Neural progenitor cell (in vitro differentiated cells): ENCODE data around the gene RPS6KB2. TPM values are rescaled to one million over a fixed set of nuclear protein-coding genes. Genes with fewer than 3 reads are reported as not detected.

Experiments
- DNase-seq: peaks from one replicate; pipeline ENCODE4 v3.0.0-alpha.2; 2016; ENCODE audit warnings: low spot score
- H2AFZ ChIP-seq: fragments of 200-600 bp; sonication (generic); replicated peaks from 2 replicates; pipeline ENCODE4 v1.6.1; 2016; ENCODE audit warnings: antibody characterized with exemption
- H3F3A ChIP-seq: fragments of 200-600 bp; sonication (generic); 2 replicates; pipeline ENCODE4 v1.6.1; 2016; ENCODE audit warnings: antibody characterized with exemption, low read depth
- H3K27ac ChIP-seq: fragments of 200-600 bp; sonication (generic); 2 replicates; pipeline ENCODE4 v1.5.1; 2016; ENCODE audit warnings: mild to moderate bottlenecking
- H3K27me3 ChIP-seq: fragments of 200-600 bp; sonication (generic); 2 replicates; pipeline ENCODE4 v1.6.1; 2016; ENCODE audit warnings: mild to moderate bottlenecking, moderate library complexity
- H3K36me3 ChIP-seq: fragments of 200-600 bp; sonication (generic); 2 replicates; pipeline ENCODE4 v1.5.1; 2016
- H3K4me1 ChIP-seq: fragments of 200-600 bp; sonication (generic); 2 replicates; pipeline ENCODE4 v1.6.1; 2016; ENCODE audit warnings: mixed run types
- H3K4me2 ChIP-seq: fragments of 200-600 bp; sonication (generic); 2 replicates; pipeline ENCODE4 v1.6.1; 2016
- H3K4me3 ChIP-seq: fragments of 200-600 bp; sonication (generic); 2 replicates; pipeline ENCODE4 v1.5.1; 2016
- H3K79me2 ChIP-seq: fragments of 200-600 bp; sonication (generic); 2 replicates; pipeline ENCODE4 v1.6.1; 2016; ENCODE audit warnings: low read depth
- H3K9ac ChIP-seq: fragments of 200-600 bp; sonication (generic); 2 replicates; pipeline ENCODE4 v1.6.1; 2016
- H3K9me3 ChIP-seq: fragments of 200-600 bp; sonication (generic); 2 replicates; pipeline ENCODE4 v1.5.1; 2016; ENCODE audit warnings: low read depth
- H4K20me1 ChIP-seq: fragments of 200-600 bp; sonication (generic); 2 replicates; pipeline ENCODE4 v1.6.1; 2016; ENCODE audit warnings: low read depth
- H3K27ac Mint-ChIP-seq: 3 replicates; pipeline ENCODE4 v1.8.0; 2021; ENCODE audit warnings: mixed read lengths
- H3K27me3 Mint-ChIP-seq: 2 replicates; pipeline ENCODE4 v1.8.0; 2022; ENCODE audit warnings: low read depth, mild to moderate bottlenecking, inconsistent platforms, moderate library complexity, mixed read lengths; ENCODE audit not compliant: insufficient read depth
- H3K36me3 Mint-ChIP-seq: 3 replicates; pipeline ENCODE4 v1.8.0; 2021; ENCODE audit warnings: mixed read lengths
- H3K4me1 Mint-ChIP-seq: 3 replicates; pipeline ENCODE4 v1.8.0; 2021; ENCODE audit warnings: mixed read lengths
- H3K4me3 Mint-ChIP-seq: 3 replicates; pipeline ENCODE4 v1.8.0; 2021; ENCODE audit warnings: mild to moderate bottlenecking, moderate library complexity, mixed read lengths
- H3K9me3 Mint-ChIP-seq: 3 replicates; pipeline ENCODE4 v1.8.0; 2020; ENCODE audit warnings: mixed read lengths
- CTCF ChIP-seq: fragments of 200-600 bp; sonication (generic); IDR thresholded peaks from 2 replicates; pipeline ENCODE4 v1.5.1; 2017; ENCODE audit warnings: antibody characterized with exemption, mild to moderate bottlenecking
- EZH2 ChIP-seq: fragments of 200-600 bp; sonication (generic); IDR thresholded peaks from 2 replicates; pipeline ENCODE4 v1.6.1; 2017; ENCODE audit warnings: antibody characterized with exemption, mild to moderate bottlenecking, moderate library complexity
- EZH2phosphoT487 ChIP-seq: fragments of 200-600 bp; sonication (generic); IDR thresholded peaks from 2 replicates; pipeline ENCODE4 v1.6.1; 2017; ENCODE audit warnings: antibody characterized with exemption
- total RNA-seq: library from RNA; depleted of rRNA; stranded (reverse); fragments of >200 nt; gene quantifications from 2 replicates; pipeline ENCODE4 v1.2.3, GENCODE V29; 2015; ENCODE audit warnings: low replicate concordance

The RPS6KB2 gene
- total RNA-seq, 1 donor from 2014 or later: 23.7 TPM

GRCh38 chr11:67449116-67449844 is 21.0 kb downstream of the RPS6KB2 start:
- no peak overlapping the region for H3K9ac ChIP-seq
- H3K4me2 ChIP-seq: no peak overlapping the region
- Mint-ChIP-seq H3K27me3 (peaks cover 6% of the 10 kb centered on the region), H3K4me3 (no peak overlapping the region), H3K36me3 (no peaks in the 10 kb centered on the region), H3K4me1 (peaks cover 25% of the 10 kb centered on the region), H3K9me3 (no peaks in the 10 kb centered on the region), H3K27ac (peak overlapping the region; percentile 54)
- no peaks in the 10 kb centered on the region for H3K79me2 ChIP-seq
- no peak overlapping the region for H3K27ac ChIP-seq
- no peaks in the 10 kb centered on the region for H4K20me1 ChIP-seq
- H3K27me3 ChIP-seq: no peaks in the 10 kb centered on the region
- TF ChIP-seq EZH2phosphoT487 (no peak), EZH2 (no peak), CTCF (no peak)
- H3F3A ChIP-seq: peaks cover 3% of the 10 kb centered on the region
- DNase-seq: no peak
- no peak overlapping the region for H2AFZ ChIP-seq
- no peak overlapping the region for H3K4me3 ChIP-seq
- H3K9me3 ChIP-seq: no peaks in the 10 kb centered on the region
- no peaks in the 10 kb centered on the region for H3K4me1 ChIP-seq
- H3K36me3 ChIP-seq: no peaks in the 10 kb centered on the region

GRCh38 chr11:67450796-67451657 is 22.7 kb downstream of the RPS6KB2 start:
- H3K4me3 Mint-ChIP-seq: no peak overlapping the region
- H3K4me1 Mint-ChIP-seq: peaks cover 20% of the 10 kb centered on the region
- H3K4me3 ChIP-seq: no peak overlapping the region
- H3K27ac ChIP-seq: no peak overlapping the region
- no peaks in the 10 kb centered on the region for H3F3A ChIP-seq
- no peaks in the 10 kb centered on the region for H3K9me3 Mint-ChIP-seq
- H3K27me3 ChIP-seq: no peaks in the 10 kb centered on the region
- H3K27me3 Mint-ChIP-seq: peaks cover 6% of the 10 kb centered on the region
- no peaks in the 10 kb centered on the region for H3K4me1 ChIP-seq
- no peaks in the 10 kb centered on the region for H3K9me3 ChIP-seq
- no peak overlapping the region for H3K4me2 ChIP-seq
- peak overlapping the region; percentile 96 for H3K27ac Mint-ChIP-seq
- H3K9ac ChIP-seq: no peak overlapping the region
- no peak for TF ChIP-seq CTCF
- no peak for TF ChIP-seq EZH2phosphoT487
- no peak for TF ChIP-seq EZH2
- no peak overlapping the region for H2AFZ ChIP-seq
- no peaks in the 10 kb centered on the region for H3K79me2 ChIP-seq
- H4K20me1 ChIP-seq: no peaks in the 10 kb centered on the region
- H3K36me3 Mint-ChIP-seq: no peaks in the 10 kb centered on the region
- H3K36me3 ChIP-seq: no peaks in the 10 kb centered on the region
- peak; percentile 35 for DNase-seq

- no peaks in the 10 kb centered on the region for H3K36me3 ChIP-seq
- H3F3A ChIP-seq: no peaks in the 10 kb centered on the region
- no peaks in the 10 kb centered on the region for H3K9me3 ChIP-seq
- Mint-ChIP-seq H3K36me3 (no peaks in the 10 kb centered on the region), H3K27me3 (peaks cover 6% of the 10 kb centered on the region), H3K9me3 (no peaks in the 10 kb centered on the region), H3K4me3 (no peak overlapping the region), H3K27ac (peak overlapping the region; percentile 96), H3K4me1 (peaks cover 20% of the 10 kb centered on the region)
- no peak overlapping the region for H3K4me3 ChIP-seq
- no peaks in the 10 kb centered on the region for H3K4me1 ChIP-seq
- H4K20me1 ChIP-seq: no peaks in the 10 kb centered on the region
- no peak for TF ChIP-seq EZH2phosphoT487
- no peak for TF ChIP-seq CTCF
- no peak for TF ChIP-seq EZH2
- no peaks in the 10 kb centered on the region for H3K79me2 ChIP-seq
- H3K4me2 ChIP-seq: no peak overlapping the region
- H3K27ac ChIP-seq: no peak overlapping the region
- no peak overlapping the region for H3K9ac ChIP-seq
- no peak overlapping the region for H2AFZ ChIP-seq
- H3K27me3 ChIP-seq: no peaks in the 10 kb centered on the region
- DNase-seq: no peak
Measured at GRCh38 chr11:67451658-67451976, 23.3 kb downstream of the RPS6KB2 start.
